ENCODE data around the gene DNAJA2.
A peak's percentile ranks its signal among the peaks of the same experiment; 100 is the strongest.
"Not testable (repeated sequence)": the region's sequence is repeated elsewhere in the genome, so short reads cannot be mapped to it uniquely, and the experiment has no call there.

The DNAJA2 gene

GRCh38 chr16:46973207-46973995, at the start of gene DNAJA2:
TSS of gene DNAJA2 (minus strand) at chr16:46973674. CDS start at chr16:46973572, 102 bp downstream.
- peak; percentile 95 for DNase-seq

GRCh38 chr16:47019568-47019967, 46.1 kb upstream of the DNAJA2 start:
- no peak for DNase-seq

DNA sequence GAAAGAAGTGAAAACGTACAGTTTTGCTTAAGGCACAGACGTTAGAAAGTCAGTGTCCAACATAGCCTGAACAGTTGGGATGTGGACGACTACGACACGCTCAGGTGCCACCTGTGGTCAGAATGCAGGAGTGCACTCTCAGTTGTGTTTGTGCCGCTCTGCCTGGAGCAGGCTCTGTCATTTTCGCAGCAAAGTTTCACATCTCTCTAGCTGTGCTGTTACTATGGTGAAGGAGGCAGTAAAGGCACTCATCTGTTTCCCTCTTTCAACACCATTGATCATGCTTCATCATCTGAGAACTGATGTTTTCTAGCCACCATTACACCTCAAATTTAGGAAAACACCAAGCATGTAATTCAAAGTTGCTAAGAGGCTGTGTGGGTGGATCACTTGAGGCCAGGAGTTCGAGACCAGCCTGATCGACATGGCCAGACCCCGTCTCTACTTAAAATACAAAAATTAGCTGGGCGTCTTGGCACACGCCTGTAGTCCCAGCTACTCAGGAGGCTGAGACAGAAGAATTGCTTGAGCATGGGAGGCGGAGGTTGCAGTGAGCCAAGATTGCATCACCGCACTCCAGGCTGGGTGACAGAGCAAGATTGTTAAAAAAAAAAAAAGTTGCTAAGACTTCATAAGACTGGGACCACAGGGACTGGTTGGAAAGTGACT, 44.9 kb upstream of the DNAJA2 start:
- DNase-seq = peak; percentile 59

DNA sequence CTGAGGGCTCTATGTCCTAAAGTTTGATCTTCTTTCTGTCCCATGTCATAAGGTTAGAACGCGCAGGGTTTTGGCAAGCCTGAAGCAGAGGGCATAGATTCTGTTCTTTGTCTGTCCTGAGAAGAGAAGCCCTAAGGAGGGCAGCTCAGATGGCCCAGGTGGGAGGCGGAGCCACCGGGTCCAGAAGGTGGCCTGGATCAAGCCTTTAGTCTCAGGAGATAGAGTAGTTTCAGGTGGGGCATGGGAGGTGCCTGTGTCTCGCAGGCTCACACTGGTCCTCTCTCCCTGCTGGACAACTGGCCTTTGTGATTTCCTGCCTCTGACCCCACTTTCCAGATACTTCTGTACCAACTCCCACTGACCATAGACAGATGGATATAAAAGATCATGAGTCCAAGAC, 44.2 kb upstream of the DNAJA2 start:
- DNase-seq = no peak

- DNase-seq = peak; percentile 17
These were observed 43.2 kb upstream of the DNAJA2 start for GRCh38 chr16:47016700-47017133.

DNA sequence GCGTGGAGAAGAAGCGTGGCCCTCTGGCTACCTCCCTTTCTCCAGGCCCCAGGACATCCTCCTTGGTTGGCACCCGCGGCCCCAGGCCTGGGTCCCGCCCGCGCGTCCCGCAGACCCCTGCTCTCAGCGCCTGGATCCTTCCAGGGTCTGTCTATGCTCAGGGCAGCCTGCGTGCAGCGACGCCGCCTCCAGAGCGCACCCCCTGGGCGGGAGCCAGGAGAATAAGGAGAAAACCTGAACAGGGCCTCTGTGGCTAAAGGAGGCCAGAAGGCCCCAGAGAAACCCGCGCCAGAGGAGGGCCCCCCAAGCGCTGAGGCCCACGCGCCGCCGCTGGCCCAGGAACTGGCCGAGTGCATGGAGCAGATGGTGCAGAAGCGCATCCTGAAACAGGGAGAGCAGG, 40.4 kb upstream of the DNAJA2 start:
- no peak for DNase-seq

DNA sequence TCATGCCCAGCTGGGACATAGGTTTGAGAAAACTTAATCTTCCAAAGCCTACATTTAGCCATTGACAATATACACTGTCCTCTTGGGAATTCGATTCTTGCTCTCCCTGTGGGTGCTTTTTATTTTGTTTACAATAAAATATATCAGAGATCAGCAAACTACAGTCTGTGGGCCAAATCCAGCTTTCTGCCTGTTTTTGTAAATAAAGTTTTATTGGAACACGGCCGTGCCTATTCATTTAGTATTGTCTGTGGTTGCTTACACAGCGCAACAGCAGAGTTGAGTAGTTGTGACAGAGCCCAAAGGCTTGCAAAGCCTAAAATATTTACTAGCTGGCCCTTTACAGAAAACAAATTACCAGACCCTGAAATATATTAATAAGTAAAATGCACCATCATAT, 39.7 kb upstream of the DNAJA2 start:
- DNase-seq = no peak

DNA sequence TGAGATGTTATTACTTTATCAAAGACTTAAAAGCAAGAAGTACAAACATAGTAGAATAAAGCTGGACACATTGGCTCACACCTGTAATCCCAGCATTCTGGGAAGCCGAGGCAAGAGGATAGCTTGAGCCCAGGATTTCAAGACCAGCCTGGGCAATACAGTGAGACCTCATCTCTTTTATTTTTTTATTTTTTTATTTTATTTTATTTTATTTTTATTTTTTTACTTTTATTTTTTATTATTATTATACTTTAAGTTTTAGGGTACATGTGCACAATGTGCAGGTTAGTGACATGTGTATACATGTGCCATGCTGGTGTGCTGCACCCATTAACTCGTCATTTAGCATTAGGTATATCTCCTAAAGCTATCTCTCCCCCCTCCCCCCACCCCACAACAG, 37.3 kb upstream of the DNAJA2 start:
- not testable (repeated sequence) for DNase-seq

- DNase-seq = no peak
These were observed 35.1 kb upstream of the DNAJA2 start for GRCh38 chr16:47008612-47009011.

DNA sequence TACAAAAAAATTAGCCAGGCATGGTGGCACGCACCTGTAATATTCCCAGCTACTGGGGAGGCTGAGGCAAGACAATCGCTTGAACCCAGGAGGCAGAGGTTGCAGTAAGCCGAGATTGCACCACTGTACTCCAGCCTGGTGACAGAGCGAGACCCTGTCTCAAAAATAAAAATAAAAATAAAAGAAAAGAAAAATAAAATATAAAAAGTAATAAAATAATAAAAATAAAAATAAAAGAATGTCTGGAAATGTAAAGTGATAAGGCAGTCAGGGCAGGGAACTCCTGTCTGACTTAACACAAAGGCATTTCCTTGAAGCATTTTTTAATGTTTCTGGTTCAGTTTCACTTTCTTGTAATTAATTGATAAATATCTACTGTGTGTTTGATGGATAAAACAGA, 34.7 kb upstream of the DNAJA2 start:
- no peak for DNase-seq

DNA sequence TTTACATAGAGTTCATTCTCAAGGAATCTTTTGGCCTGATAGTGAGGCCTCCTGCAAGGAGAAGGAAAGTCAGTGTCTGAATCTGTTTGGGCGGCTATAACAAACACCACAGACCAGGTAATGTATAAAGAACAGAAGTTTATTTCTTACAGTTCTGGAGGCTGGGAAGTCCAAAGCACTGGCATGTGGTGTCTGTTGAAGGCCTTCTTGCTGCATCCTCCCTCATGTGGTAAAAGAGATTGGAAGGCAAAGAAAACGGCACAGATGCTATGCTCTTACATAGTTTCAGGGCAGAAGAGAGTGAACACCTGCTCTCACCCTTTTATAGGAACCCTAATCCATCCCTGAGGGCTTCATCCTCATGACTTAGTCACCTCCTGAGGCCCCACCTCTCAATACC, 31.2 kb upstream of the DNAJA2 start:
- DNase-seq = no peak

DNA sequence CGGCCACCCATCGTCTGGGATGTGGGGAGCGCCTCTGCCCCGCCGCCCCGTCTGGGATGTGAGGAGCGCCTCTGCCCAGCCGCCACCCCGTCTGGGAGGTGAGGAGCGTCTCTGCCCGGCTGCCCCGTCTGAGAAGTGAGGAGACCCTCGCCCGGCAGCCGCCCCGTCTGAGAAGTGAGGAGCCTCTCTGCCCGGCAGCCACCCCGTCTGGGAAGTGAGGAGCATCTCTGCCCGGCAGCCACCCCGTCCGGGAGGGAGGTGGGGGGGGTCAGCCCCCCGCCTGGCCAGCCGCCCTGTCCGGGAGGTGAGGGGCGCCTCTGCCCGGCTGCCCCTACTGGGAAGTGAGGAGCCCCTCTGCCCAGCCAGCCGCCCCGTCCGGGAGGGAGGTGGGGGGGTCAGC, 26.6 kb upstream of the DNAJA2 start:
- not testable (repeated sequence) for DNase-seq

DNA sequence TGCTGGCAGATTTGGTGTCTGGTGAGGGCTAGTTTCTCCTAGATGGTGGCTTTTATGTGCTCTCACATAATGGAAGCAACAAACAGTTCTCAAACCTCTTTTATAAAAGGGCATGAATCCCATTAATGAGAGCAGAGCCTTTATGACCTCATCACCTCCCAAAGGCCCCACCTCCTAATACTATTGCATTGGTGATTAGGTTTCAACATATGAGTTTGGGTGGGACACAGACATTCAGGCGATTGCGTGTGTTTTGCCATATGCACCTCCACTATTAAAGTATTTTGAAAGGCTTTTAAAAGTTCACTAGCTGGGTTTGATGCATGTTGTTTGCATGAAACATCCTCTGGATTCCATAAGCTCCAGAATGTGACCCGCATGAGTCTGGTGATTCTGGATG, 24.4 kb upstream of the DNAJA2 start:
- no peak for DNase-seq

DNA sequence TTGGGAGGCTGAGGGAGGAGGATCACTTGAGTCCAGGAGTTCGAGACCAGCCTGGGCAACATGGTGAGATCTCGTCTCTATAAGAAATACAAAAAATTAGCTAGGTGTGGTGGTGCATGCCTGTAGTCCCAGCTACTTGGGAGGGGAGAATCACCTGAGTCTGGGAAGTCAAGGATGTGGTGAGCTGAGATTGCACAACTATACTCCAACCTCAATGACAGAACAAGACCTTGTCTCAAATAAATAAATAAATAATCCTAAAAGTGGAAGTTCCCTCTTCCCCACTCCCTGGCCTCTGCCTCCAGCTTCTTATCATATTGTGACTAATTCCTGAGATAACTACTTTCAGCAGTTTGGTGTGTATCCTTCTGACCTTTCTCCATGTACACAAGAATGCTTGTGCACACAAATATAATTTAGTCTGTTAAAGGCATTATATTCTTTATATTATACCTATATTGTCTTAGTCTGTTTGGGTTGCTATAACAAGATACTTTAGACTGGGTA, 23.5 kb upstream of the DNAJA2 start:
- DNase-seq = no peak

GRCh38 chr16:46996391-46996790, 22.9 kb upstream of the DNAJA2 start:
- no peak for DNase-seq

GRCh38 chr16:46991729-46992704, 18.5 kb upstream of the DNAJA2 start:
- no peak for DNase-seq

- no peak for DNase-seq
These were observed 13.4 kb upstream of the DNAJA2 start for GRCh38 chr16:46986896-46987295.

GRCh38 chr16:46986438-46986837, 13.0 kb upstream of the DNAJA2 start:
- no peak for DNase-seq

DNA sequence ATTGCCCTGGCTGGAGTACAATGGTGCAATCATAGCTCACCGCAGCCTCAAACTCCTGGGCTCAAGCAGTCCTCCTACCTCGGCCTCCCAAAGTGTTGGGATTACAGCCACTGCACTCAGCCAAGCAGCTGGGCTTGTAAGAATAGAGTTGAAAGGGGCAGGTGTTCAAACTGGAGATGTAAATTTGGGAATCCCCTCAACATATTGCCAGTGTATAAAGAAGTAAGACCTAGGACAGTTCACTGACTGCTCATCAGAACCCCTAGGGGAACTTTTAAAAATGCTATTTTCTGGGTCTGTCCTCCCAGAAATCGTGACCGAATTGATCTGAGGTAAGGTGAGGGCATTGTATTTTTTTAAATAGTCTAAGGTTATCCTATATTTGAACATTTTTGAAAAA, 8.9 kb upstream of the DNAJA2 start:
- DNase-seq = no peak

GRCh38 chr16:46980926-46981325, 7.5 kb upstream of the DNAJA2 start:
- no peak for DNase-seq

DNA sequence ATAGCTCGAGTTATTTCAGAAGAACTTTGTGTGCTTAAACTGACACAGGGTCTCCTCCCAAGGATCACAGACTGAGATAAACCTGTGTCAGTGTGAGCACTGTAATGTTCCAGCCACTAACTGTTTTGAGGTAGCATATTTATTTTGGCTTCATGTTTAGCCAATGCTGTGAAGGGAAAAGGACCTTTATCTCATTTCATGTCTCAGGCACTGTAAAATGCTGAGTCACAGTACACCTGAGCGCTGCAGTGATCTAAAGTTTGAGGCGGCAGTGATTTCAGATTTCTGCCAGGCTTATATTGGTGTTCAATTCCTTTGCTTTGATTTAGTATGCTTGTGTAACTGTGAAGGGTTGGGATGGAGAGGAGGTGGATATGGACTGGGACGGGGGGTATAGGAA, 3.1 kb upstream of the DNAJA2 start:
- peak; percentile 11 for DNase-seq

DNA sequence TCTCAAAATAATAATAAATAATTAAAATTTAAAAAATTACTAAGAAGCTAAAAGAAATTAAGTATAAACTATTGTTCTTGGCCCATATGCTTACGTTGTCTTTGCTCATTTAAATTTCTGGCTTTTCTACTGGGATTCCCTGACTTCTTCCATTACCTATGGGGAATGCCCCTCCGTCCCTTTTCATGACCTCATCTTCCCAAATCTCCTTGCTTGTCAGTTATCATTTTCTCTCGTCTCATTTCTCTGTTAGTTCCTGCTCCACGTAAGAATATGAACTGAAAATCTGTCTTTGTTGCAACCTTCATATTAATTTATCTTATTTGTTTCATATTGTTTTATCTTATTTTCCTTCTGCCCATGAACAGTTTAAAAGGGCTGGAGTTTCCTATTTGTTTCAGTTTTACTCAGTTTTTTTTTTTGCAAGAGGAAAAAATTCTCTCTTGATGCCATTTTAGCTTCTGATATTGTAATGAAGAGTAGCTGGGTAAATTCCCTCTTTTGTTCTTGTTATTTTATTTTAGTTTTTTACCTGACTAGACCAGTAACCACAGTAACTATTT, 2.5 kb upstream of the DNAJA2 start:
- no peak for DNase-seq

DNA sequence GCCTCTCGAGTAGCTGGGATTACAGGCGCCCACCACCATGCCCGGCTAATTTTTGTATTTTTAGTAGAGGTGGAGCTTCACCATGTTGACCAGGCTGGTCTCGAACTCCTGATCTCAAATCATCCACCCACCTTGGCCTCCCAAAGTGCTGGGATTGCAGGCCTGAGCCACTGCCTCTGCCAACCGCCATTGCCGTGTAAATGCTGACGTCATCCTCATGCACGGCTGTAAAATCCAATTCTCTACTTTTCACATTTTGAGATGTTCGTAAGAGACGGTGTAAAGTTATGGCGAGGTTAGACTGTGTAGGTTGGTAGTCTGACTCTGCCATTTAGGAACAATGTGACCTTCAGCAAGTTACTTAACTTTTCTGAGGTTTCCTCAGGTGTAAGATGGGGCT, 1.7 kb upstream of the DNAJA2 start:
- DNase-seq = no peak

Data from stimulated activated CD4-positive, alpha-beta T cell treated with anti-CD3 and anti-CD28 coated beads, Interleukin-15, amount 100 ng/mL, for 24 hours (primary cell).